K562 (cell line): ENCODE results near the gene TMIGD1. TPM values are rescaled to one million over a fixed set of nuclear protein-coding genes. Genes with fewer than 3 reads are reported as not detected.

Source experiments
- CBX5 ChIP-seq: IDR thresholded peaks from 2 replicates; pipeline ENCODE4 v1.6.1; 2014; ENCODE audit warnings: low read depth, borderline replicate concordance
- HDAC2 ChIP-seq: fragments of 450-650 bp; IDR thresholded peaks from 2 replicates; pipeline ENCODE4 v1.6.1; 2016; ENCODE audit warnings: mild to moderate bottlenecking
- KAT2B ChIP-seq: IDR thresholded peaks from one replicate; pipeline ENCODE4 v1.6.1; 2012; ENCODE audit warnings: low read depth, mild to moderate bottlenecking, control low read depth, inconsistent platforms, low read length, moderate library complexity
- KLF1 ChIP-seq: fragments of 450-650 bp; IDR thresholded peaks from 2 replicates; pipeline ENCODE4 v1.6.1; 2016; ENCODE audit warnings: missing genetic modification characterization, missing compliant biosample characterization
- NBN ChIP-seq: fragments of 450-650 bp; IDR thresholded peaks from 2 replicates; pipeline ENCODE4 v1.6.1; 2016; ENCODE audit warnings: low read depth, mild to moderate bottlenecking
- RBM25 ChIP-seq: fragments of 200-400 bp; formaldehyde crosslinking; IDR thresholded peaks from 2 replicates; pipeline ENCODE4 v1.6.1; 2018; ENCODE audit warnings: low read length, low read depth, moderate library complexity; ENCODE audit not compliant: severe bottlenecking
- ZNF23 ChIP-seq: fragments of 250-450 bp; sonication (Bioruptor Pico); IDR thresholded peaks from 2 replicates; pipeline ENCODE4 v1.4.0; 2020; ENCODE audit warnings: mild to moderate bottlenecking
- polyA plus RNA-seq, 8 experiments: library from polyadenylated mRNA; depleted of rRNA in 4 of 8; stranded (reverse) in 5 of 8; unstranded in 3 of 8; fragments of >200 nt; fragmentation: Nextera tagmentation in 2 of 8; fragmentation: Illumina TruSeq in 1 of 8; extraction: Ambion mirVana in 2 of 8; extraction: Trizol in 1 of 8; gene quantifications; 2 replicates each; pipeline versions ENCODE4 v1.2.1 to v1.2.3, GENCODE V29; 2011 to 2014; ENCODE audit warnings: inconsistent platforms in 1 of 8, missing spikeins in 1 of 8
- total RNA-seq, 7 experiments: library from RNA; depleted of rRNA in 6 of 7; stranded (reverse); fragments of >200 nt in 6 of 7; fragmentation: Illumina TruSeq in 2 of 7; extraction: Trizol in 2 of 7; gene quantifications; 2 replicates each; pipeline versions ENCODE4 v1.2.1 to v1.2.3, GENCODE V29; 2011 to 2021; ENCODE audit warnings: low replicate concordance in 1 of 7
- TF ChIP-seq, protein P1 (sequence below): fragments of 450-650 bp; IDR thresholded peaks from 2 replicates; pipeline ENCODE4 v1.6.1; 2018; ENCODE audit not compliant: partially characterized antibody
- TF ChIP-seq, protein P2 (sequence below): fragments of 250-450 bp; sonication (Bioruptor Pico); IDR thresholded peaks from 2 replicates; pipeline ENCODE4 v1.4.0; 2020; ENCODE audit warnings: mild to moderate bottlenecking, moderate library complexity
- TF ChIP-seq, protein P3 (sequence below), 2 experiments: IDR thresholded peaks in 1 of 2; conservative IDR thresholded peaks in 1 of 2; 2 replicates each; pipeline ENCODE4 v1.6.1; 2016; ENCODE audit warnings: low read depth in 2 of 2, mild to moderate bottlenecking in 1 of 2, missing compliant biosample characterization in 1 of 2, missing genetic modification characterization in 1 of 2, moderate library complexity in 1 of 2

TMIGD1 gene
- total and polyA plus RNA-seq, 9 of the 15 experiments (the other 6 are each of a cell fraction or from before 2014, with no cell fraction given): not detected

DNA sequence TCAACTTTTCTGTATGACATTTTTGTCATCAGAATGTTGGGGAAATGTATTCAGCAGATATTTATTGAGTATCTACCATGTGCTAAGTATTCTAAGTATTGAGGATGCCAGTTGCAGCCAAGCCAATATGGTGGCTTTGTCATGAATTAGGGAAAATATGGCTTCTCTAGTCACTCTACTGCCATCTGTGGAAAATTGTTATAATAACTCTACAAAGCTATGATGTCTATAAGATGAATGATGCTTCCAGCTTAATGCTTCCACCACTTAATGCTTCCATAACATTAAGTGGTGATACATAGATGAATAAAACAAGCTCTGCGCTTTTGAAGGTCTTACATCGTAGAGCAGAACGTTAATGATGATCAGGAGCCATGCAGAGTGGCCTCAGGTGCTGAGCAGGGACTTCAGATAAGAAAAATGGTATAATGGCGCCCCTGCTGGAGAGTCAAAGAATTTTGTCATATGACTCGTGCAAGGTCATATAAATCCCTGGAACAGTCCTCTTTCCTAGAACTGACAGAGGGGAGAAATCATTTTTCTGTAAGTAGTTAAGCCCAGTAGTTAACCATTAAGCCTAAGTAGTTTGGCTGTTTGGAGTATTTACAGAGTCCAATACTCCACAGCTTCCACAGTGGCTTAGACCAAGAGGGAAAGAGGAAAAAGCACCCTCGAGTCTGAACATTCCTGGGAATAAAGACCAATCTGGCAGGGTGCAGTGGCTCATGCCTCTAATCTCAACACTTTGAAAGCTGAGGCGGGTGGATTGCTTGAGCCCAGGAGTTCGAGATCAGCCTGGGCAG is 2.7 kb upstream of the TMIGD1 start (continued):
- TF ChIP-seq KLF1 (tag) (no peak), NBN (peak; percentile 86), CBX5 (no peak), KAT2B (no peak), ZNF23 (CRISPR knock-in tag) (no peak), HDAC2 (0 out of 2 replicates have a peak, but pooled peaks have one; percentile 23), RBM25 (no peak)
- TF ChIP-seq, protein P1, sequence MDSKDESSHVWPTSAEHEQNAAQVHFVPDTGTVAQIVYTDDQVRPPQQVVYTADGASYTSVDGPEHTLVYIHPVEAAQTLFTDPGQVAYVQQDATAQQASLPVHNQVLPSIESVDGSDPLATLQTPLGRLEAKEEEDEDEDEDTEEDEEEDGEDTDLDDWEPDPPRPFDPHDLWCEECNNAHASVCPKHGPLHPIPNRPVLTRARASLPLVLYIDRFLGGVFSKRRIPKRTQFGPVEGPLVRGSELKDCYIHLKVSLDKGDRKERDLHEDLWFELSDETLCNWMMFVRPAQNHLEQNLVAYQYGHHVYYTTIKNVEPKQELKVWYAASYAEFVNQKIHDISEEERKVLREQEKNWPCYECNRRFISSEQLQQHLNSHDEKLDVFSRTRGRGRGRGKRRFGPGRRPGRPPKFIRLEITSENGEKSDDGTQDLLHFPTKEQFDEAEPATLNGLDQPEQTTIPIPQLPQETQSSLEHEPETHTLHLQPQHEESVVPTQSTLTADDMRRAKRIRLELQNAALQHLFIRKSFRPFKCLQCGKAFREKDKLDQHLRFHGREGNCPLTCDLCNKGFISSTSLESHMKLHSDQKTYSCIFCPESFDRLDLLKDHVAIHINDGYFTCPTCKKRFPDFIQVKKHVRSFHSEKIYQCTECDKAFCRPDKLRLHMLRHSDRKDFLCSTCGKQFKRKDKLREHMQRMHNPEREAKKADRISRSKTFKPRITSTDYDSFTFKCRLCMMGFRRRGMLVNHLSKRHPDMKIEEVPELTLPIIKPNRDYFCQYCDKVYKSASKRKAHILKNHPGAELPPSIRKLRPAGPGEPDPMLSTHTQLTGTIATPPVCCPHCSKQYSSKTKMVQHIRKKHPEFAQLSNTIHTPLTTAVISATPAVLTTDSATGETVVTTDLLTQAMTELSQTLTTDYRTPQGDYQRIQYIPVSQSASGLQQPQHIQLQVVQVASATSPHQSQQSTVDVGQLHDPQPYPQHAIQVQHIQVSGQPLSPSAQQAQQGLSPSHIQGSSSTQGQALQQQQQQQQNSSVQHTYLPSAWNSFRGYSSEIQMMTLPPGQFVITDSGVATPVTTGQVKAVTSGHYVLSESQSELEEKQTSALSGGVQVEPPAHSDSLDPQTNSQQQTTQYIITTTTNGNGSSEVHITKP: peak; percentile 21
- TF ChIP-seq, protein P2, sequence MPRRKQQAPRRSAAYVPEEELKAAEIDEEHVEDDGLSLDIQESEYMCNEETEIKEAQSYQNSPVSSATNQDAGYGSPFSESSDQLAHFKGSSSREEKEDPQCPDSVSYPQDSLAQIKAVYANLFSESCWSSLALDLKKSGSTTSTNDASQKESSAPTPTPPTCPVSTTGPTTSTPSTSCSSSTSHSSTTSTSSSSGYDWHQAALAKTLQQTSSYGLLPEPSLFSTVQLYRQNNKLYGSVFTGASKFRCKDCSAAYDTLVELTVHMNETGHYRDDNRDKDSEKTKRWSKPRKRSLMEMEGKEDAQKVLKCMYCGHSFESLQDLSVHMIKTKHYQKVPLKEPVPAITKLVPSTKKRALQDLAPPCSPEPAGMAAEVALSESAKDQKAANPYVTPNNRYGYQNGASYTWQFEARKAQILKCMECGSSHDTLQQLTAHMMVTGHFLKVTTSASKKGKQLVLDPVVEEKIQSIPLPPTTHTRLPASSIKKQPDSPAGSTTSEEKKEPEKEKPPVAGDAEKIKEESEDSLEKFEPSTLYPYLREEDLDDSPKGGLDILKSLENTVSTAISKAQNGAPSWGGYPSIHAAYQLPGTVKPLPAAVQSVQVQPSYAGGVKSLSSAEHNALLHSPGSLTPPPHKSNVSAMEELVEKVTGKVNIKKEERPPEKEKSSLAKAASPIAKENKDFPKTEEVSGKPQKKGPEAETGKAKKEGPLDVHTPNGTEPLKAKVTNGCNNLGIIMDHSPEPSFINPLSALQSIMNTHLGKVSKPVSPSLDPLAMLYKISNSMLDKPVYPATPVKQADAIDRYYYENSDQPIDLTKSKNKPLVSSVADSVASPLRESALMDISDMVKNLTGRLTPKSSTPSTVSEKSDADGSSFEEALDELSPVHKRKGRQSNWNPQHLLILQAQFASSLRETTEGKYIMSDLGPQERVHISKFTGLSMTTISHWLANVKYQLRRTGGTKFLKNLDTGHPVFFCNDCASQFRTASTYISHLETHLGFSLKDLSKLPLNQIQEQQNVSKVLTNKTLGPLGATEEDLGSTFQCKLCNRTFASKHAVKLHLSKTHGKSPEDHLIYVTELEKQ (CRISPR knock-in tag): no peak
- TF ChIP-seq, protein P3, sequence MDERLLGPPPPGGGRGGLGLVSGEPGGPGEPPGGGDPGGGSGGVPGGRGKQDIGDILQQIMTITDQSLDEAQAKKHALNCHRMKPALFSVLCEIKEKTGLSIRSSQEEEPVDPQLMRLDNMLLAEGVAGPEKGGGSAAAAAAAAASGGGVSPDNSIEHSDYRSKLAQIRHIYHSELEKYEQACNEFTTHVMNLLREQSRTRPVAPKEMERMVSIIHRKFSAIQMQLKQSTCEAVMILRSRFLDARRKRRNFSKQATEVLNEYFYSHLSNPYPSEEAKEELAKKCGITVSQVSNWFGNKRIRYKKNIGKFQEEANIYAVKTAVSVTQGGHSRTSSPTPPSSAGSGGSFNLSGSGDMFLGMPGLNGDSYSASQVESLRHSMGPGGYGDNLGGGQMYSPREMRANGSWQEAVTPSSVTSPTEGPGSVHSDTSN (CRISPR knock-in tag; IDR thresholded peaks at IDR 0.05; ENCODE audit: low read depth): no peak
- TF ChIP-seq, protein P3 (tag; conservative IDR thresholded peaks at IDR 0.05; ENCODE audit: low read depth): peak; percentile 85
